Stimulated activated CD4-positive, alpha-beta T cell treated with anti-CD3 and anti-CD28 coated beads, Interleukin-15, amount 100 ng/mL, for 48 hours (primary cell): ENCODE measurements around the gene PHACTR3.

ENCODE experiments used
- DNase-seq, 2 donors: peaks; one replicate each; pipeline ENCODE4 v3.0.0-alpha.2; 2020; ENCODE audit warnings: low read depth in 2 of 2

PHACTR3 gene

DNA sequence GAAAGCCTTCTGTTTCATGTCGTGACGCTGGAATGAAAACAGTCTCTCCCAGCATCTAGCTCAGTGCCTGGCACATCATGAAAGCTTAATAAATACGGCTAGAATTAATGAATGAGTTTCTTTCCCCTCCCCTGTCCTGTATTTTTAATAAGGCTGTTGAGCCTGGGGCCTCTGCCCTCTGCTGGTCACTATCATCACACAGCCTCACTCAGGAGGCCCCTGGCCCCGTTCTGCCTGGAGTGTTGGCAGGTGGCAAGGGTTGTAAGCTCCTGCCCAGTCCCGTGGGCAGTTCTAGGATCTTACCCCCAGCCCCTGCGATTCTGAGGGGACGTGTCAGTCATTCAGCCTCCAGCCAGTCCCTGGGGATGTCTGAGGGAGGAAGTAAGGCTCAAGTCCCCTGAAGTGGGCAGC is 41.4 kb downstream of the PHACTR3 start:
- DNase-seq, result no peak

DNA sequence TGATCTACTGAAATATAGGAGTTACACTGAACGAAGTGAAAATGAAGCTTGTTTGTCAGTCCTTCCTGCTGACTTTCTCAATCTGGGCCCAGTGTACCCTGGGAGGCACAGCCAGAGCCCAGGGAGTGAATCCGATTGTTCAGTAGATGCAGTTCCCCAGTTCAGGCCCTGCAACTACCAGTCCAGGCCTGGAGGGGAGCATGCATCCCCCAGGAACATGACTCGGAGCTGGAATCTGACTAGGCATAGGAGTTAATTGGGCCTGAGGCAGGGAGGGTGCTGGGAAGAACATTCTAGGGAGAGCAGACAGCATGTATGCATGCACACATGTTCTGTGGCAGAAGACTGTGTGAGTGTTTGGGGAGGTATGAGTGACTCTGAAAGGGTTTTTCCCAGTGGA is 42.1 kb downstream of the PHACTR3 start:
- DNase-seq, result no peak

DNA sequence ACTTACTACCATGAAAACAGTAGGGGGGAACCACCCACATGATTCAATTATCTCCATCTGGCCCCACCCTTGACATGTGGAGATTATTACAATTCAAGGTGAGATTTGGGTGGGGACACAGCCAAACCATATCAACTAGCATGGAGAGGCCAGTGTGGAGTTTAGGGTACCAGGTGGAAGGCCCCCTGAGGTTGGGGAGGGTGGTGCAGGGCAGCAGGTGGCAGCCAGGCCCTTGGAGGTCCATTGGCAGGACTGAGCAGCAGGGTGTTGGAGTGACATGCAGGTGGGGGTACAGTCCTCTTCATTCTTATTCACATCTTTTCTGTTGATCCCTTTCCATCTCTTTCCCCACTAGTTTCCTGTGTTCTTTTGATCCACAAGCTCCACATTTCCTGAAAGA is 42.9 kb downstream of the PHACTR3 start:
- DNase-seq, result no peak

DNA sequence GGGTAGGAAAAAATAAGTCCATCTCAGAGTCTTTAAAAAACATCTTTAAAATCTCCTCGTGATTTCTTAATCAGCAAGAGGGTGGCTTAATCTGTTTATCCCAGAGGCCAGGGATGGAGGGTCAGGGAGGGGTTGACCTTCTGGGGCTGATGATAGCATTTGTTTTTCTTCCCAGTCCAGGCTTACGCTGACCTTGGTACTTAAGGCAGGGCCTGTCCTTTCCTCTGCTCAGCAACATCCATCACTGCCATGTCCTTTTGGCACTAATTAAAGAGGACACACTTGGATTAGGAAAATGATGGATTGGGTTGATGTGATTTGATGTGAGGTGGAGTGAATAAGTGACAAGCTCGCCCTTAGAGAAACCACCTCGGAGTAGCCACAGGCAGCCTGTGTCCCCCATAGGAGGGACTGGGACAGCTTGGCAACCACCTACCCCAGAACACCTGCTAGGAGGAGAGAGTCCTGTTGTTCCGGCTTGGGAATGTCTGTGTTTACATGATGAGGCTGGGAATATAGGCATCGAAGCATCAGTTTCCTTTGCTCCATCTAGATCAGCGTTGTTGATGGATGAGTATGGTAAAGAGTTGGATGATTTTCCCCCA is 44.2 kb downstream of the PHACTR3 start:
- no peak for DNase-seq

DNA sequence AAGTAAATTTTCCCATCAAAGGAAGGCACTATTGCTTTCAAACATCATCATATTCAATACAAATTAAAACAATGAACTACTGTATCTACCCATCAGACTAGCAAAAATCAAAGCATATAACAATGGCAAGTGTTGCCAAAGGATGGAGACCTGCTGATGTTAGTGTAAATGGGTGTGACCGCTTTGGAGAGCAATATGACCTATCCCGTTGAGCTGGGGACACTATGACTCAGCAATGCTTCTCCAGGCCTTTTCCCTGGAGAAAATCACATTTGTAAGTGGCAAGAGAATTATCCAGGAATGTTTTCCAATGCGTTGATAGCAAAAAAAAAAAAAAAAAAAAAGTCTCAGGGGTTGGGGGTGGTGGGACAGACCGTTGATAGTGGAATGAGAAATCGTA is 46.1 kb downstream of the PHACTR3 start:
- no peak for DNase-seq

DNA sequence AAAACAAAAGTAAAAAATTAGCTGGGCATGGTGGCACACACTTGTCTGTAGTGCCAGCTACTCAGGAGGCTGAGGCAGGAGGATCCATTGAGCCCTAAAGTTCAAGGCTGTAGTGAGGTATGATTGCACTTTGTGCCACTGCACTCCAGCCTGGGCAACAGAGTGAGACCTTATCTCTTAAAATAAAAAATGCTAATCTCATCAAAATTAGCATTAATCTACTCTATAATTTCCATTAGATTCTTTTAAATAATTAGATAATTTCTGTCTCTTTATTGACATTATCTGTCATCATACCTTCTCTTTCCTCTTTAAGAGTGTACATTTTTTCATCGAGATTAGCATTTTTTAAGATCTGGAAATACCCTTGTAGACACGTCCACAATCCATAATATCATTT is 48.0 kb downstream of the PHACTR3 start:
- DNase-seq, result no peak

DNA sequence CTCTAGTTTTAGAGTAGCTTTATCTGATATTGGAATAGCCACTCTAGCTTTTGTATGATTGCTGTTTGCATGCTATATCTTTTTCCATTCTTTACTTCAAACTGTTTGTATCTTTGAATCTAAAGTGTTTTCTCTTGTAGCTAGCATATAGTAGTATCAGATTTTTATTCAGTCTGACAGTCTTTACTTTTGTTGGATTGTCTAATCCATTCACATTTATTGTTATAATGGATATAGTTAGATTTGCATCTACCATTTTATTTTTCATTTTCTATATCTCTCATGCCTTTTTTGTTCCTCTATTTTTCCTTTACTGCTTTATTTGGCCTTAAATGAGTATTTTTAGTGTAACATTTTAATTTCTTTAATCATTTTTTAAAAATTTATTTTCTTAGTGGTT is 52.1 kb downstream of the PHACTR3 start:
- DNase-seq, result no peak

DNA sequence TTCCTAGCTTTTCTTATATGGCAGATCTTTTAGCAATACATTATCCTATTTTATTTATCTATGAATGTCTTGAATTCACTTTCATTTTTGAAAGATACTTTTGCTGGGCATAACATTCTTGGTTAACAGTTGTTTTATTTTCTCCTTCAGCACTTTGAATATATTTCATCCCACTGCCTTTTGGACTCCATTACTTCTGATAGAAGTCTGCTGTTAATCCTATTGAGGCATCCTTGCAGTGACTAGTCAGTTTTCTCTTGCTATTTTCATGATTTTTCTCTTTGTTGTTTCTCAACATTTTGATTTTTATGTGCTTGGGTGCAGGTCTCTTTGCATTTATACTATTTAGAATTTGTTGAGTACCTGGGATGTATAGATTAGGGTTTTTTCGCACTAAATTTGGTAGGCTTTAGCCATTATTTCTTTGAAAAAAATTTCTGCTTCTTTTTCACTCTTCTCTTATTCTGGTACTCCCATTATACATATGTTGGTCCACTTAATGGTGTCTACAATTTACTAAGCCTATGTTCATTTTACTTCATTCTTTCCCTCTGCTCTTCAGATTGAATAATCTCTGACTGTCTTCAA is 53.2 kb downstream of the PHACTR3 start:
- DNase-seq, result no peak

DNA sequence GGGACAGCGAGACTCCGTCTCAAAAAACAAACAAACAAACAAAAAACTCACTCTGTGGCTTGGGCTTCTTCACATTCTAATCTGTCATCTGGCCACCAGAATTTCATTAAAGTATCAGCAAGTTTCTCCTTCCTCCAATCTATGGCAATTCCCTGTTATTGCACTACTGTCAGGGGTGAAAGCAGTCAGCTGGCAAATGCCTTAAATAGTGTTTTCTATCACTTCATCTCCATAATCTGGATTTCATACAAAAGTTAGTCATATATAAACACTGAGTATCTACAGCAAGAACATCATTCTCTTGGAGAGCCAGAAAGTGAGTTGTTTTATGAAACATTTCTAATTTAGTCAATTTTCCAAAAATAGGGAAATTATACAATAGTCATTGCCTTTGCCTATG is 56.1 kb downstream of the PHACTR3 start:
- DNase-seq, result no peak

DNA sequence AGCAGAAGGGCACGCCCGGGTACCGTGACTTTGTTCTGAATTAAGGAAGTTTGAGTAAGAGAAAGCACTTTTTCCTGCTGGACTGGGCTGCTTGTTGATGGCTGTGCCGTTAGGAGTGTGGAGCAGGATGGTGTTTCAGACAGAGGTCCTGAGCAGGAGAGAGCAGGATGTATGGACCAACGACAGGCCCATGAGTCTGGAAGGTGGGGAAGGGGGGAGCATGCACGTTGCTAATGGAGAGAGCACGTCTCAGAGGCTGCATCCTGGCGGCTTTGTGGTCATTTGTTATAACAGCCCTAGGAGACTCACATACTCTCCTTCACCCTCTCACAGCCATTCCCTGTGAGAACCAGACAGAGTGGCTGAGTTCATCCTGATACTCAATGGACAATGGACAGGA is 56.8 kb downstream of the PHACTR3 start:
- no peak for DNase-seq

DNA sequence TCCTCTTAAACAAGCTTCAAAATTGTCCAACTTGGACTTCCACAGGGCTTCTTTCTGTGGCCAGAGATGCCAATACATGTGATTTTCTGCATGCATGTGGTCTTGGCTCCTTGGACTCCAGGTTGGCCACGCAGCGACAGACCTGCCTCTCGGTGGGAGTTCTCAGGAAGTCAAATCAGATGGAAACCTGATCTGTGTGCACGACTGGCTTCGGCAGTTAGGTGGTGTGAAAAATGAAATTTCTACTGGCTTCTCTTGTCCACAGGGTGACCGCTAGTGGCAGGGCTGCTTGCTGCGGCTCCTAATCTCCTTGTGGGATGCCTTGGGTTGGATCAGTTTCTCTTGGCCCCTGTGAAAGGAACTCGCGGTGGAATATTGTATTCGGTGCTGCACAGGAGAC is 57.3 kb downstream of the PHACTR3 start:
- DNase-seq, result no peak

DNA sequence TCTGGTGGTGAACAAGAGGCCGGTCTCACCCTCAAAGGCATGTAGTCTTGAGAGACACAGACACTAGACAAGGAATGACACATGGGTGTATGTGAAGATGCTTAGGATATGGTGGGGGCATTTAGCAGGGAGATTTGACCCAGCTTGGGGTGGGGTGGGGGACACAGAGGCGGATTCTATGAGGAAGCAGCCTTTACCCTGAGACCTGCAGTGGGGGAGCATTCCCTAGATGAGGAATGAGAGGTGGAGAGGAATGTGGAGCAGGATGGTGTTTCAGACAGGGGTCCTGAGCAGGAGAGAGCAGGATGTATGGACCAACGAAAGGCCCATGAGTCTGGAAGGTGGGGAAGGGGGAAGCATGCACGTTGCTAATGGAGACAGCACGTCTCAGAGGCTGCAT is 57.8 kb downstream of the PHACTR3 start:
- DNase-seq, result no peak

DNA sequence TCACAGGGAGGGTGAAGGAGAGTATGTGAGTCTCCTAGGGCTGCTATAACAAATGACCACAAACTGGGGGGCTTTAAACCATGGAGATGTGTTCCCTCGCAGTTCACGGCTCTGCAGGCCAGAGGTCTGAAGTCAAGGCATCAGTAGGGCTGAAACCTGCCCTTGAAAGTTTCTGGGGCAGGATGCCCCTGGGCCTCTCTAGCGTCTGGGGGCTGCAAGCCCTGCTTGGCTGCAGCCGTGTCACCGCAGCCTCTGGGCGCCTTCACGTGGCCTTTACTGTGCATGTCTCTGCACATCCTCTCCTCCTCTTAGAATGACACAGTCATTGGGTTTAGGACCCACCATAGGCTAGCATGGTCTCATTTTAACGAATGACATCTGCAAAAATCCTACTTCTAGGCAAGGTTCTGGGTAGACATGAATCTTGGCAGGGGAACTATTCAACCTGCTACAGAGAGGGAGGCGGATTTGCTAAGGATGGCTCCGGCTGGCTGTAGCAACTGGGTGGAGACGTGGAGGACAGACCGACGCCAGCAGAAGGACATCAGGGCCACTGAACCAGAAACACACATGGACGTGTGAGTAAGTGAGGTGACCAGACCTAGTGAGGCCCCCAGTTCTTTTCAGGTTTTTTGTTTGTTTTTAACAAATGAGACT is 58.6 kb downstream of the PHACTR3 start:
- DNase-seq, result no peak

DNA sequence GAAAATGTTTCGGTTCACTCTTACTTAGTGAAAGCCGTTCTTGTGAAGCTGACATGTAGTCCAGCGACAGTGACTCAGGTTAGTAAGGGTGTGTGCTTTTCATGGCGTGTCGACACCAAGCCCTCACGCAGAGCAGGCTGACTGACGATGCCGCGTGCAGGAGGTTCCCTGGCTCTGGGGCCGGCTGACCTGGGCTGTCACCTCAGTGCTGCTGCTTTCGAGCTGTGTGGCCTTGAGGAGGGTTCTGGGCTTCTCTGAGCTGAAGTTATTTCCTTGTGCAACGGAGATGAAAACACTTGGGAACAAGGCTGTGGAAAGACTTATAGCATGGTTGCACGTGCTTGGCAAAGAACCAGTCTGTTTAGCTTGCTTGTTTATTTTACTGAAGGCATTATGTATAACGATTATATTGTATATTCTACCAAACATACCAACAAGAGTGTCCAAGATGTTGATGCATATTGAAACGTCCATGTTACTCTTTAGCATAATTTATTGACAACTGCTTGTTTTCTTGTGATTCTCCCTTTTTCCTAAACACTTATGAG is 59.2 kb downstream of the PHACTR3 start:
- no peak for DNase-seq

DNA sequence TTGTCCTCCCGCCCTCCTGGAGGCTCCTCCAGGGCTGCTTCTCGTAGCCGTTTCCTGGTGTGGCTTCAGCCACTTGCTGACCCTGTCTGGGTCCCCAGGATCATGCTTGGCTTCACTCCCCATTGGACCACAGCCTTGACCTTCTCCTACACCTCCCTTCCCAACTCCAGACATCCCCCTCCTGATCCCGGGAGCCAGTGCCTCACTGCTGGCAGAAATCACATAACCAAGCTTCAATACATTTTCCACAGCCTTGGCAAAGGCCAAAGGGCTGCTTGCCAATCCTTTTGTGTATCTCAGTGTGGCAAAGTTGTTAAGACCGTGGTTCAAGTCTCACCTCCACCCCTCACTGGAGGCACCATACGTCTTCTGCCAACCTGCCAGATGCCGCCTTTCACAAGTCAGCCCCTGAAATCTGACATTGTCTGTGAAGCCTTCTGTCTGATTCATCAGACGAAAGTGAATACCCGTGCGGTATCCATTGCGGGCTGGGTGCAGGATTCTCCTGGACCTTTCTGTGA is 60.1 kb downstream of the PHACTR3 start:
- no peak for DNase-seq

DNA sequence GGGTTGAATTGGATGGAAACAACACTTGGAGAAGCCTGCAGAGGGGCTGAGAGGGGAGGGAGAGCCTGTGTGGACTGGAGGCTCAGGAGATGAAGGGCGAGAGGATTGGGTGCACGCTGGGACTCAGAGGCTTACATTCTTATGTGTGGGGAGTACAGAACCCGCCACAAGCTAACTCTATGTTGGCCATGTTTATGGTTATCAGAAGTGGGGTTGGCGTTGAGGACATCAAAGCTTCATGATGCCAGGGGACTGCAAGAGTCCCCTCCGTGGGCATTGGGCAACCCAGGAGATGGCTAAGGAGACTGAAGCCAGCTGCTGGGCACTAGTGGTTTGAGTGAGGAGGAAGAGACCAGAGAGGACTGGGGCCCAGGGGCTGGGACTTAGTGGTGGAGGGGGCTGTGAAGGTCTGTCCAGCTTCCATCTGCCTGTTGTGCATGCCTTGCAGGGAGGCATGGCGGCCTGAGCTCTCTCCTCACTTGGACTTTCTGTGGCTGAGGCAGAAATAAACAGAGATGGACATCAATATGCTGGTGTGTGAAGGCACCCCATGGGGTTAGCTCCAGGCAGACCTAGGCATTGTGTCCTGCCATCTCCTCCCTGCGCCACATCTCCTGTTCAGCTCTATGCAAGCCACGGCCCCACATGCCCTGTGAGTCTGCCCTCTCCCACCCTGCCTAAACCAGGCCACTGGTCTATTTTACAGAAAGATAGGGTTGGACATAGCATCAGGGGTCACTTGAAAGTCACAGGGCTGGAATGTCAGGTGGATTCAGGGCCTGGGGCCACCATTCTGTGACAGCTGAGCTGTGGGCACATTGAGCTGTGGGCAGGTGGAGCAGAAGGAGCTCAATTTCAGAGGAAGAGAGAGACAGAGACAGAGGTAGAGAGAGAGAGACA is 61.6 kb downstream of the PHACTR3 start:
- no peak for DNase-seq

DNA sequence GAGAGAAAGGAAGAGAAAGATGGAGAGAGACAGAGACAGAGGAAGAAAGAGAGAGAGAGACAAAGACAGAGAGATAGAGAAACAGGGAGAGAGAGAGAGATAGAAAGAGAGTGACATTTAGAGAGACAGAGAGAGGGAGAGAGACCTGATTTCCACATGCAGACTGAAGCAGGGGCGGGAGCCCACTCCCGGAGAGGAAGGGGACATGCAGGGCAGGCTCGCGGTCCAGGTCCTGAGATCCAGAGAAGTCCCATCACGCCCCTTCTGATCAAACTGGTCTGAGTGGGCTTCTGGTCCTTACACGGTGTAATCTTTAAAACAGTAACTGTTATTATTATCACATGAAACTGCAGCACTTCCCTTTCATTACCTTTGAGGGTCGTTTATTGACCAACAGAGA is 62.2 kb downstream of the PHACTR3 start:
- no peak for DNase-seq

DNA sequence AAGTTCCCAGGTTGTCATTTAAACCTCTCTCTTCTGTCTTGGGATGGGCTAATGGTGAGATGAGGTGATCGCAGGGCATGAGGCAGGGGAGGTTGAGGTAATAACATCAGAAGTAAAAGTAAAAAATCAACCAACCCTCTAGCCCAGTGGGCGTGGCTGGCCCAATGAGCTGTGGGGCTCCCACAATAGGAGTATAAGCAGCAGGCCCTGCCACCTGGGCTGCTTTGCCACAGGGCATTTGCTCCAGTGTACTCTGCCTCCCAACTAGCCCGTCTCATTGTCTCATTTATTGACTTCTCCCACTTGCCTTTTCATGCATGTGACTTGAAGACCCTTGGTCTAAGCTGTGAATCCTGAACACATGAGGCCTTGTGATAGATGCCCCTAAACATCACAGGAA is 62.8 kb downstream of the PHACTR3 start:
- DNase-seq, result no peak

DNA sequence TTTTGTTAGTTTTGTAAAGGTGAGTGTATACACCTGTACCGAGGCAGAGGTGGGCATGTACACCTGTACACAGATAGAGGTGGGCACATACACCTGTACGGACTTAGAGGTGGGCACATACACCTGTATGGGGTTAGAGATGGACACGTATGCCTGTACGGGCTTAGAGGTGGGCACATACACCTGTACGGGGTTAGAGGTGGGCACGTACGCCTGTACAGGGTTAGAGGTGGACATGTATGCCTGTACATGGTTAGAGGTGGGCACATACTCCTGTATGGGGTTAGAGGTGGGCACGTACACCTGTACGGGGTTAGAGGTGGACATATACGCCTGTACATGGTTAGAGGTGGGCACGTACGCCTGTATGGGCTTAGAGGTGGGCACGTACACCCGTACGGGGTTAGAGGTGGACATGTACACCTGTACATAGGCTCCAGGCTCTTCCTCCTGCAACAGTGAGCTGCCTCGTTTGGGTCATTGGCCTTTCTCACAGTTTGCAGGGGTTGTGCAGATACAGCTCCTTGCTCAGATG is 63.7 kb downstream of the PHACTR3 start:
- DNase-seq, result no peak

DNA sequence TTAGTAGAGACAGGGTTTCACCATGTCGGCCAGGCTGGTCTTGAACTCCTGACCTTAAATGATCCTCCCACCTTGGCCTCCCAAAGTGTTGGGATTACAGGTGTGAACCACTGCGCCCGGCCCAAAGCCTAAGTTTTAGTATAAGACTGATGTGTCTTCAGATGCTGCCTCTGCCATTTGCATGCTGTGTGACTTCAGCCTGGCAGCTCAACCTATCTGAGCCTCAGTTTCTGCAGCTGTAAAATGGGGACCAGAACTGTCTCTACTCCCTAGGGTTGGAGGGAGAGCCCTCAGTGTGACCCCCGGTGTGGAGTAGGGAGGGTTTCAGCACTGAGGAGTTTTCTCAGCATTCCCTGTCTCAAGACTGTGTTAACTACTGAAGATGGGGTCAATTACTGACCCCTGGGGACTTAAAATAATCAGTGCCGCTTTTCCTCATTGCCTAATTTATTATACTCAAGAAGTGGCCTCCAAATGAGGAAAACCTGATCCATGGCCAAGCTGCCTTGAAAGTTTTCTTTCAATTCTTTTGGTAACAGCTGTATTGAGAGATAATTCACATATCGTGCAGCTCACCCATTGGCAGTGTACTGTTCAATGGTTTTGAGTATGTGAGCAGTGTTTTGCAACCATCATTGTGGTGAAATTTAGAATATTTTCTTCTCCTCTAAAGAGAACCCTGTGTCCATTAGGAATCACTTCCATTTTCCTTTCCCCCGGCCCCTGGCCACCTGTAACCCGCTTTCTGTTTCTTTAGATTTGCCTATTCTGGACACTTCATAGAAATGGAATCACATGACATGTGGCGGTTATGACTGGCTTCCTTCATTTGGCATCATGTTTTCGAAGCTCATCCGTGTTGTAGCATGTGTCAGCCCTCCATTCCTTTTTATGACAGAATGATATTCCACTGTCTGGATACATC is 64.8 kb downstream of the PHACTR3 start:
- DNase-seq, result no peak
